ENCODE results near the gene KTI12.

The KTI12 gene

DNA sequence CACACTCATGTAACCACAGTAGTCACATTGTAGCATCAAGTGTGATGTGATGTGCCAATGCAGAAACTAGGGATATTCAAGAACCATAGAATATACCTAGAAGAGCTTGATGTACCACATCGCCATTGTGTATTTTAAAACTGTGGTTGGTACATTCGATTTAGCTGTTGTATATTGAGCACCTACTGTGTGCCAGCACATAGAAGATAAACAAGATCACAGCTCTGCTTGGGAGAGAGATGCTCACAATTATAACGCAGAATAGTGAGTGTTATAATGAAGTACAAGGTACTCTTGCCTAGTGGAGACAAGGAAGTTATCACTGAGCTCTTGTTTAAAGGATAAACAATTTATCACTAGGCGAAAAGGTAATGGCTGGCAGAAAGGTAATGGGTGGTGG, 27.2 kb upstream of the KTI12 start:
- TF ChIP-seq, protein P1, sequence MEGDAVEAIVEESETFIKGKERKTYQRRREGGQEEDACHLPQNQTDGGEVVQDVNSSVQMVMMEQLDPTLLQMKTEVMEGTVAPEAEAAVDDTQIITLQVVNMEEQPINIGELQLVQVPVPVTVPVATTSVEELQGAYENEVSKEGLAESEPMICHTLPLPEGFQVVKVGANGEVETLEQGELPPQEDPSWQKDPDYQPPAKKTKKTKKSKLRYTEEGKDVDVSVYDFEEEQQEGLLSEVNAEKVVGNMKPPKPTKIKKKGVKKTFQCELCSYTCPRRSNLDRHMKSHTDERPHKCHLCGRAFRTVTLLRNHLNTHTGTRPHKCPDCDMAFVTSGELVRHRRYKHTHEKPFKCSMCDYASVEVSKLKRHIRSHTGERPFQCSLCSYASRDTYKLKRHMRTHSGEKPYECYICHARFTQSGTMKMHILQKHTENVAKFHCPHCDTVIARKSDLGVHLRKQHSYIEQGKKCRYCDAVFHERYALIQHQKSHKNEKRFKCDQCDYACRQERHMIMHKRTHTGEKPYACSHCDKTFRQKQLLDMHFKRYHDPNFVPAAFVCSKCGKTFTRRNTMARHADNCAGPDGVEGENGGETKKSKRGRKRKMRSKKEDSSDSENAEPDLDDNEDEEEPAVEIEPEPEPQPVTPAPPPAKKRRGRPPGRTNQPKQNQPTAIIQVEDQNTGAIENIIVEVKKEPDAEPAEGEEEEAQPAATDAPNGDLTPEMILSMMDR (conservative IDR thresholded peaks at IDR 0.05; ENCODE audit: low read depth), result no peak
- POLR2A ChIA-PET (ENCODE audit: low non-redundant PET), result no interaction called here
- CTCF ChIA-PET, result interaction anchor here (1.1 to 1.3 kb wide), 2 partner anchors 10 to 32 kb away, joined by 3 read pairs; no protein-coding TSS in a partner anchor
- no peak for DNase-seq (ENCODE audit: low spot score)
- no peak overlapping the region for H3K27ac ChIP-seq

DNA sequence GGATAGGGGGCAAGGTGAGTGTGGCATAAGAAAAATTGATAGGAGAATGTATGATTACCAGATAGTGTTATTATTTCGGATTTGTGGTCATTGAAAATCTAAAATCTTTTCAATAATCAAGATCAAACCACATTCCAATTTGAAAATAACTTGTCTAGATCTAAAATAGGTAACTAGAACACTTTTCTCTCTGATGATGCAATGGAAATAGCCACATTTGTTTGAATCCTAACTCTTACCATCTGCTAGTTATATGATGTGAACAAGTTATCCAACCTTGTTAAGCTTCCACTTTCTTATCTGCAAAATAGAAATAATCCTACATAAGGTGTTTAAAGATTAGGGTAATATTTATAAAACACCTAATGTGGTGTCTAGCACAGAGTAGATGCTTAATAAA, 26.3 kb upstream of the KTI12 start:
- H3K27ac ChIP-seq, result no peak overlapping the region
- POLR2A ChIA-PET (ENCODE audit: low non-redundant PET), result no interaction called here
- TF ChIP-seq, protein P1 (conservative IDR thresholded peaks at IDR 0.05; ENCODE audit: low read depth), result no peak
- no peak for DNase-seq (ENCODE audit: low spot score)
- CTCF ChIA-PET, result interaction anchor here (0.6 to 1.3 kb wide), 2 partner anchors 11 to 1094 kb away, joined by 3 to 9 read pairs; no protein-coding TSS in a partner anchor

DNA sequence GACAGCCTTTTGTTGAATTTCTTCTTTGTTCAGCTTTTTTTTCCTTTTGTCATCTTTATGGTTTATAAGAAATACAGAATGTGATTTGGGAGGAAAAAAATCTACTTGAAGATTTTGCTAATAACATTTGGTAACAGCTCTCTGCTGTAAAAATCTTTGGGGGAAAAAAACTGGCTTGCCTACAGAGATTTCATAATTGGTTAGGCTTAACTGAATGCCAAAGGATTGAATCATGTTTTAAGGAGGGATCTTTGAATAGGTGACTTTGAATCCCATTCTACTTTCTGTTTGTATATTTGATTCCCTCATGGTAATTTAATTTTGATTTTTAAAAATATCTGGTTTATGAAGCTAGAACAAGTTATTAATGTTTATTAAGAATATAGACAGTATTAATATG, 25.7 kb upstream of the KTI12 start:
- POLR2A ChIA-PET (ENCODE audit: low non-redundant PET), result interaction anchor here (0.8 kb wide), 1 partner anchor 346 kb away, joined by 3 read pairs; no protein-coding TSS in a partner anchor

GRCh38 chr1:52057876-52058415, 24.3 kb upstream of the KTI12 start:
- no peak for DNase-seq (ENCODE audit: low spot score)
- CTCF ChIA-PET, result interaction anchor here (0.5 kb wide), 1 partner anchor 85 kb away, joined by 3 read pairs; no protein-coding TSS in a partner anchor
- TF ChIP-seq, protein P1 (conservative IDR thresholded peaks at IDR 0.05; ENCODE audit: low read depth), result no peak
- H3K27ac ChIP-seq, result peak overlapping the region; percentile 86; the same call in 1 of the 2 replicates
- POLR2A ChIA-PET (ENCODE audit: low non-redundant PET), result interaction anchor here (0.6 kb wide), 1 partner anchor 178 kb away, joined by 3 read pairs; no protein-coding TSS in a partner anchor

More for the DNA sequence above, 25.7 kb upstream of the KTI12 start:
- CTCF ChIA-PET, result interaction anchor here (0.6 kb wide), 1 partner anchor 200 kb away, joined by 8 read pairs; no protein-coding TSS in a partner anchor
- TF ChIP-seq, protein P1 (conservative IDR thresholded peaks at IDR 0.05; ENCODE audit: low read depth), result no peak
- H3K27ac ChIP-seq, result no peak overlapping the region
- peak; percentile 72 for DNase-seq (ENCODE audit: low spot score)

- POLR2A ChIA-PET (ENCODE audit: low non-redundant PET), result no interaction called here
- CTCF ChIA-PET, result no interaction called here
Observed at GRCh38 chr1:52057255-52057654, 23.6 kb upstream of the KTI12 start.

GRCh38 chr1:52056937-52057231, 23.3 kb upstream of the KTI12 start:
- CTCF ChIA-PET, result no interaction called here
- peak overlapping the region; percentile 98 for H3K27ac ChIP-seq
- DNase-seq (ENCODE audit: low spot score), result no peak
- POLR2A ChIA-PET (ENCODE audit: low non-redundant PET), result no interaction called here
- TF ChIP-seq, protein P1 (conservative IDR thresholded peaks at IDR 0.05; ENCODE audit: low read depth), result no peak

More at GRCh38 chr1:52057255-52057654, 23.6 kb upstream of the KTI12 start:
- no peak overlapping the region for H3K27ac ChIP-seq
- DNase-seq (ENCODE audit: low spot score), result no peak
- TF ChIP-seq, protein P1 (conservative IDR thresholded peaks at IDR 0.05; ENCODE audit: low read depth), result no peak

All from RWPE1 (cell line).